Smooth muscle cell (in vitro differentiated cells): ENCODE measurements around the gene CREBL2. TPM values are rescaled to one million over a fixed set of nuclear protein-coding genes. Genes with fewer than 3 reads are reported as not detected.

Experiments used
- DNase-seq: peaks from one replicate; lab custom pipeline; 2025; ENCODE audit not compliant: unreplicated experiment; lab: John Stamatoyannopoulos, UW
- H2AFZ ChIP-seq: fragments of 200-600 bp; sonication (generic); 2 replicates; pipeline ENCODE4 v1.6.0; 2016; ENCODE audit warnings: antibody characterized with exemption, low read depth, mild to moderate bottlenecking
- H3F3A ChIP-seq: fragments of 200-600 bp; sonication (generic); 2 replicates; pipeline ENCODE4 v1.6.0; 2017; ENCODE audit warnings: antibody characterized with exemption, low read depth
- H3K27ac ChIP-seq: fragments of 200-600 bp; sonication (generic); 2 replicates; pipeline ENCODE4 v1.5.1; 2016; ENCODE audit warnings: low read depth, mild to moderate bottlenecking
- H3K27me3 ChIP-seq: fragments of 200-600 bp; sonication (generic); 2 replicates; pipeline ENCODE4 v1.6.1; 2016; ENCODE audit warnings: low read depth, mild to moderate bottlenecking
- H3K36me3 ChIP-seq: fragments of 200-600 bp; sonication (generic); 2 replicates; pipeline ENCODE4 v1.5.1; 2016; ENCODE audit warnings: low read depth
- H3K4me1 ChIP-seq: fragments of 200-600 bp; sonication (generic); 2 replicates; pipeline ENCODE4 v1.5.1; 2016; ENCODE audit warnings: low read depth
- H3K4me2 ChIP-seq: fragments of 200-600 bp; sonication (generic); 2 replicates; pipeline ENCODE4 v1.6.0; 2016; ENCODE audit warnings: mild to moderate bottlenecking
- H3K4me3 ChIP-seq: fragments of 200-600 bp; sonication (generic); 2 replicates; pipeline ENCODE4 v1.5.1; 2016; ENCODE audit warnings: mild to moderate bottlenecking
- H3K79me2 ChIP-seq: fragments of 200-600 bp; sonication (generic); 2 replicates; pipeline ENCODE4 v1.6.0; 2016; ENCODE audit warnings: low read depth, mild to moderate bottlenecking
- H3K9ac ChIP-seq: fragments of 200-600 bp; sonication (generic); 2 replicates; pipeline ENCODE4 v1.6.0; 2016; ENCODE audit warnings: low read depth
- H3K9me3 ChIP-seq: fragments of 200-600 bp; sonication (generic); replicated peaks from 2 replicates; pipeline ENCODE4 v1.5.1; 2016; ENCODE audit warnings: low read depth
- H4K20me1 ChIP-seq: fragments of 200-600 bp; sonication (generic); 2 replicates; pipeline ENCODE4 v1.6.0; 2016; ENCODE audit warnings: low read depth
- CTCF ChIP-seq: fragments of 200-600 bp; sonication (generic); IDR thresholded peaks from 2 replicates; pipeline ENCODE4 v1.5.1; 2017; ENCODE audit warnings: borderline replicate concordance, mild to moderate bottlenecking, antibody characterized with exemption; ENCODE audit not compliant: insufficient read depth, poor library complexity, severe bottlenecking
- WGBS: methylation state at CpG from one replicate; pipeline ENCODE4 v1.1.7; 2016; ENCODE audit warnings: low lambda C conversion rate; 5-methylcytosine and 5-hydroxymethylcytosine counted together
- polyA plus RNA-seq: library from polyadenylated mRNA; unstranded; fragments of >200 nt; fragmentation: Nextera tagmentation; extraction: Ambion mirVana; gene quantifications from 2 replicates; pipeline ENCODE4 v1.2.1, GENCODE V29; 2016
- total RNA-seq: library from RNA; depleted of rRNA; stranded (reverse); fragments of >200 nt; gene quantifications from 2 replicates; pipeline ENCODE4 v1.2.3, GENCODE V29; 2014

CREBL2 gene
- total and polyA plus RNA-seq, 2 experiments from 2014 or later, result 4.2 to 6.6 TPM

- H3K36me3 ChIP-seq, result no peaks in the 10 kb centered on the region
- H2AFZ ChIP-seq, result no peak overlapping the region
- H4K20me1 ChIP-seq, result no peaks in the 10 kb centered on the region
- H3F3A ChIP-seq, result no peaks in the 10 kb centered on the region
- no peak for TF ChIP-seq CTCF
- no peak overlapping the region for H3K9ac ChIP-seq
- H3K9me3 ChIP-seq, result no peaks in the 10 kb centered on the region
- H3K27ac ChIP-seq, result no peak overlapping the region
- no peak overlapping the region for H3K4me3 ChIP-seq
- no peak for DNase-seq
- no peaks in the 10 kb centered on the region for H3K27me3 ChIP-seq
- H3K4me2 ChIP-seq, result no peak overlapping the region
- peaks cover 3% of the 10 kb centered on the region for H3K4me1 ChIP-seq
- H3K79me2 ChIP-seq, result no peaks in the 10 kb centered on the region
- WGBS, result 79% methylated on average over 3 of the region's 3 CpGs
Observed at GRCh38 chr12:12654691-12655460, 43.2 kb downstream of the CREBL2 start.

- no peak overlapping the region for H3K4me2 ChIP-seq
- H3K4me1 ChIP-seq, result peaks cover 6% of the 10 kb centered on the region
Observed at GRCh38 chr12:12660201-12660600, 48.5 kb downstream of the CREBL2 start.

GRCh38 chr12:12661086-12661856 lies 49.6 kb downstream of the CREBL2 start:
- H3K4me3 ChIP-seq, result no peak overlapping the region

More at GRCh38 chr12:12660201-12660600, 48.5 kb downstream of the CREBL2 start:
- H3K27ac ChIP-seq, result no peak overlapping the region
- H2AFZ ChIP-seq, result no peak overlapping the region
- no peaks in the 10 kb centered on the region for H3K36me3 ChIP-seq
- no peaks in the 10 kb centered on the region for H3K79me2 ChIP-seq
- no peaks in the 10 kb centered on the region for H3K27me3 ChIP-seq
- H3K9ac ChIP-seq, result no peak overlapping the region
- H3K4me3 ChIP-seq, result no peak overlapping the region
- no peak for TF ChIP-seq CTCF
- no peaks in the 10 kb centered on the region for H3K9me3 ChIP-seq
- H3F3A ChIP-seq, result no peaks in the 10 kb centered on the region
- DNase-seq, result no peak
- no peaks in the 10 kb centered on the region for H4K20me1 ChIP-seq
- WGBS, result 55% methylated on average over 3 of the region's 3 CpGs

More at GRCh38 chr12:12661086-12661856, 49.6 kb downstream of the CREBL2 start:
- no peaks in the 10 kb centered on the region for H4K20me1 ChIP-seq
- H3K27me3 ChIP-seq, result no peaks in the 10 kb centered on the region
- H3K4me1 ChIP-seq, result peaks cover 3% of the 10 kb centered on the region
- H3K79me2 ChIP-seq, result no peaks in the 10 kb centered on the region
- no peak for TF ChIP-seq CTCF
- H3K36me3 ChIP-seq, result no peaks in the 10 kb centered on the region
- WGBS, result 76% methylated on average over 7 of the region's 7 CpGs
- H2AFZ ChIP-seq, result no peak overlapping the region
- H3K9me3 ChIP-seq, result no peaks in the 10 kb centered on the region
- no peak overlapping the region for H3K27ac ChIP-seq
- no peak overlapping the region for H3K9ac ChIP-seq
- H3F3A ChIP-seq, result no peaks in the 10 kb centered on the region
- DNase-seq, result no peak
- no peak overlapping the region for H3K4me2 ChIP-seq
